IPS-15b (cell line): ENCODE data around the gene LYSMD2.
A peak's percentile ranks its signal among the peaks of the same experiment; 100 is the strongest.

Source experiments
- H3K27me3 ChIP-seq: one replicate; pipeline ENCODE4 v1.6.1; 2013; ENCODE audit warnings: low read length; ENCODE audit not compliant: control insufficient read depth, insufficient read depth
- H3K36me3 ChIP-seq: one replicate; pipeline ENCODE4 v1.6.1; 2013; ENCODE audit warnings: low read length; ENCODE audit not compliant: control insufficient read depth, insufficient read depth
- H3K4me1 ChIP-seq: one replicate; pipeline ENCODE4 v1.6.1; 2013; ENCODE audit warnings: mild to moderate bottlenecking, low read length; ENCODE audit not compliant: control insufficient read depth, insufficient read depth
- H3K4me3 ChIP-seq: one replicate; pipeline ENCODE4 v1.5.1; 2013; ENCODE audit warnings: low read depth, low read length
- H3K9ac ChIP-seq: one replicate; pipeline ENCODE4 v1.6.1; 2013; ENCODE audit warnings: low read depth, mild to moderate bottlenecking, low read length
- H3K9me3 ChIP-seq: one replicate; pipeline ENCODE4 v1.6.1; 2013; ENCODE audit warnings: mild to moderate bottlenecking, low read length; ENCODE audit not compliant: control insufficient read depth, insufficient read depth

Gene LYSMD2

DNA sequence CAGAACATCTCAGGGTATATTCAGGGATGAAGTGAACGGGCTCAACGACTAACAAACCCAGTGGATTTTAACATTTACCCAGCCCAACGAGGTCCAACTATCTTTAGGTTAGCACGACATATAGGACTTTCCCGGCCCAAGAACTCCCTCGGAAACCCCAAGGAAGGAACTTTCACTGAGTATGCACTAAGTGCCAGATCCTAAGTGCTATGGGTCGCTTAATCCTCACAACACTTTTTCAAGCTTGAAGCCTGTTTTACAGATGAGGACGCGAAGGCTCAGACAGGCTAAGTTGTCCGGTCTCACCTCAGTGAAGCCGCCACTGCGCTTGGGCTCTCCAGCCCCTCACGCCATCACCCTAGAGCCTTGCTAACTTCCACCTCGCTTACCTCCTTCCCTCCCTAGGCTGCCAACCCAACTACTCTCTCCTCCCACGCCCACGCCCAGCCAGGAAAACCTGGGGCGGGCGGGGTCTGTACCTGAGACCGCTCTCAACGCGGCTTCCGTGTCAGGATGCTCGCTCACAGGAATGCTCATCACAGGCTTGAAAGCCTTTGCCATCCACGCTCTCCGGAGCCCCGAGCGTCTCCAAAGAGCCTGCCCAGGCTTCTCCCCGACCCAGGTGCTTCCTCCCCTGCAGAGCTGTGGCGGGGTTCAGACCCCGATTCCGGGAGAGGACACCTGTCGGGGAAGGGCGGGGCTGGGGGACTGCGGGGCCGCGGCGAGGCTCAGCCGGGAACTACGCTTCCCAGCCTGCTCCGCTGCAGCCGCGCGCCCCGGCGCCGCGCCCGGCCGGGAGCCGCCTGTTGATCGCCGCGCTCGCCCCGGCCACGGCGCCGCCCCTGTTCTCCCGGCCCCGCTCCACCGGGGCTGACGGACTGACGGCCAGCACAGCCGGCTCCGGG, 13.6 kb upstream of the LYSMD2 start, which contains the start of gene TMOD2:
TMOD2 (plus strand) TSS at position 806 of the 905 bp plus-strand sequence. CDS start 14,845 bp downstream, outside the sequence.
- Histone ChIP-seq H3K36me3 (no peaks in the 10 kb centered on the region), H3K9ac (peak within 1 kb of the TSS; percentile 14), H3K27me3 (peaks cover 46% of the 10 kb centered on the region), H3K4me1 (peaks cover 3% of the 10 kb centered on the region), H3K9me3 (no peaks in the 10 kb centered on the region), H3K4me3 (peak within 1 kb of the TSS; percentile 89)

DNA sequence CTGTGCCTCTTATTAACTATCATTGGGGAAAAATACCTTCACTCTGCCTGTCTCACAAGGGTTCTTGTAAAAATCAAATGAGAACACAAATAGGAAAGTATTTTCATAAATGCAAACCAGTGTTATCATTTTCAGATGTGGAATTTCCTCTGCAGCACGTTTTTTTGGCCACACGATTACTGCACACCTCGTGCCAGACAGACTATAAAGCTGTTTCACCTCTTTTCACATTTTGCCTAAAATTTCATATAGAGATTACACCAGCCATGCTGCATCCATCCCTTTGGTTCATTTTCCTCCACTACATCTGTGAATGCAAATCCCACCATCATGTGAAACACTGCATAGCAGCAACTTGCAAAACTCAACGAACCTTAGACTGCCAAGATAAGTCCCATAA, 12.7 kb upstream of the LYSMD2 start:
- Histone ChIP-seq H3K4me1 (peaks cover 3% of the 10 kb centered on the region), H3K4me3 (no peak overlapping the region), H3K27me3 (peaks cover 46% of the 10 kb centered on the region), H3K9me3 (no peaks in the 10 kb centered on the region), H3K9ac (no peak overlapping the region), H3K36me3 (no peaks in the 10 kb centered on the region)

- Histone ChIP-seq H3K27me3 (peaks cover 46% of the 10 kb centered on the region), H3K4me1 (peaks cover 3% of the 10 kb centered on the region), H3K4me3 (no peak overlapping the region), H3K9me3 (no peaks in the 10 kb centered on the region), H3K9ac (no peak overlapping the region), H3K36me3 (no peaks in the 10 kb centered on the region)
Observed at GRCh38 chr15:51749307-51749706, 11.9 kb upstream of the LYSMD2 start.

DNA sequence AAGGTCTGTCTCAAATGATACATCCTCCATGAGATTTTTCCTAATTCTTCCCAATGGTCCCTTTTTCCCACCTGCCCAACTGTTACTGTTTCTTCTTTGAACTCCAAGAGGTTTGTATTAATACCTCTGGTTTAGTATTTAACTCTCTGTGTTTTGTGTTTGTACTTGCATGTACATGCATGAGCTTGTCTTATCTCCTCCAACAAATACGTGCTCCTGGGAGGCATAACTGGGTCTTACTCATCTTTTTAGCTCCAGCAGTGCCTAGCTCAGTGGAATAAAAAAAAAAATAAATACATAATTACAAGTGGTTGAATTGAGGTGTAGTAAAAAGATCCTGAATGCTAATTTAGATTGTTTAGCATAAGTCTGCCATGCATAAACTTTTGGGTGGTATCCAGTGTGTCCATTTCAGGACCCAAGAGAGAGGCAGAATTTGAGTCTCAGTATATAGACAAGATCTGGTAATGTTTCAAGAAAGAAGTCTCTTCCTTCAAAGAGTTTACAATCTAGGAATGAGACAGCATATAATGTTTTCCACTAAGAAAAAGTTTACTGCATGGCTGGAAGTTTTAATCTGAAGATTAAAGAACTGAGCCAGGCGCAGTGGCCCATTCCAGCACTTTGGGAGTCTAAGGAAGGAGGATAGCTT, 1.7 kb upstream of the LYSMD2 start:
- peaks cover 35% of the 10 kb centered on the region for H3K27me3 ChIP-seq

DNA sequence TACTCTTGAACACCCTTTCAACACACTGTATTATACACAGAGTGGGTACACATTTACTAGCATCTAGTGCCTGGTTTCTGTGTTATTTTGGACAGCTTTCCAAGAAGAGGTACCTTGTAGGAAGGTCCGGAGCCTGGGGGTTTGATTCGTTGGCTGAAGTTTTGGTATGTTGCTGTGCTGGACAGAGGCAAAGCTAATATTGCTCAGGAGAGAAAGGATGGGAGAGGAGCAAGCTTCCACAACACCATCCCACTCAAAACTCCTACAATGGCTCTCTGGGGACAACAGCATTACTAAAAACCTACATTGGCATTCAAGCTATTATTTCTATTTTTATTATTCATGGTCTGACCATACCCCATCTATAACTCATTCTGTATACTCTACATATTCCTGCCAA, 1.1 kb upstream of the LYSMD2 start:
- no peak overlapping the region for H3K9ac ChIP-seq
- no peaks in the 10 kb centered on the region for H3K9me3 ChIP-seq
- no peaks in the 10 kb centered on the region for H3K36me3 ChIP-seq
- H3K27me3 ChIP-seq: peaks cover 35% of the 10 kb centered on the region
- peaks cover 6% of the 10 kb centered on the region for H3K4me1 ChIP-seq
- peak overlapping the region; percentile 60 for H3K4me3 ChIP-seq

More for the DNA sequence above, 1.7 kb upstream of the LYSMD2 start:
- H3K36me3 ChIP-seq: no peaks in the 10 kb centered on the region
- H3K4me3 ChIP-seq: no peak overlapping the region
- H3K9ac ChIP-seq: no peak overlapping the region
- no peaks in the 10 kb centered on the region for H3K9me3 ChIP-seq
- peaks cover 6% of the 10 kb centered on the region for H3K4me1 ChIP-seq

GRCh38 chr15:51736751-51737521, 519 bp downstream of the LYSMD2 start:
- Histone ChIP-seq H3K4me1 (peaks cover 8% of the 10 kb centered on the region), H3K4me3 (peak overlapping the region; percentile 60)

GRCh38 chr15:51736069-51736468, 1.4 kb downstream of the LYSMD2 start:
- no peak overlapping the region for H3K4me3 ChIP-seq
- peaks cover 12% of the 10 kb centered on the region for H3K4me1 ChIP-seq
- H3K9ac ChIP-seq: no peak overlapping the region
- no peaks in the 10 kb centered on the region for H3K36me3 ChIP-seq
- H3K9me3 ChIP-seq: no peaks in the 10 kb centered on the region
- H3K27me3 ChIP-seq: peaks cover 35% of the 10 kb centered on the region

More at GRCh38 chr15:51736751-51737521, 519 bp downstream of the LYSMD2 start:
- Histone ChIP-seq H3K9ac (no peak overlapping the region), H3K27me3 (peaks cover 35% of the 10 kb centered on the region), H3K36me3 (no peaks in the 10 kb centered on the region), H3K9me3 (no peaks in the 10 kb centered on the region)

DNA sequence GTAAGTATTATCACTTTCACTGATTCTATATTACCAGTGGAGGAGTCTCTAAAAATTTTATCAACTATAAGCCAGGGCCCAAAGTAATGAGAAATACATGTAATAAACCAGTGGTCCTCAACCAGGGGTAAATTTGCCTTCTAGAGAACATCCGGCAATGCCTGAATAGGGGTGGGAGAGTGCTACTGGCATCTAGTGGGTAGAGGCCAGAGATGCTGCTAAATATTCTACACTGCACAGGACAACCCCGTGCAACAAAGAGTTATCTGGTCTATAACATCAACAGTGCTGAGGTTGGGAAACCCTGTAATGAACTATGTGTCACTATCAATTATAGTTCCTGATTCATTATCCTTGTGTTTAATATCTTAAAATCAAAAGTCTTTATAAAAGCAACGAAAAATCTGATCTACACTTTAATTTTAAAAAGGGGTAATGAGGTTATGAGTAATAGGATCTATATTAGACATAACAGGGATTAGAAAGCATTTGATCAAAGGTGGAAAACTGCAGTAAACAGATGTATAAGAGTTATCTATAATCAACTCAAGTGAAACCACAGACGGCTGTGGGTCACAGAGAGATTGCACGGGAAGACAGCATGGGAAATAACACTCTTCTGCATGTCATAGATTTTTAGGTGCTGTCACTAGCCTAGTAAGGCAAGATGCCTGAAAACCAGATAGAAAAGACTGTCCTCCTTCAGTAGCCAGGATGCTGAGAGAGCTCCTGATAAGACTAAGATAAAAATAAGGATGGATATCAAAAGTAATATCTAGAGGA, 2.0 kb downstream of the LYSMD2 start:
- H3K4me3 ChIP-seq: no peak overlapping the region
- H3K27me3 ChIP-seq: peaks cover 35% of the 10 kb centered on the region
- no peaks in the 10 kb centered on the region for H3K9me3 ChIP-seq
- H3K36me3 ChIP-seq: no peaks in the 10 kb centered on the region
- peaks cover 12% of the 10 kb centered on the region for H3K4me1 ChIP-seq
- H3K9ac ChIP-seq: no peak overlapping the region

- peaks cover 15% of the 10 kb centered on the region for H3K27me3 ChIP-seq
- no peaks in the 10 kb centered on the region for H3K9me3 ChIP-seq
- H3K4me3 ChIP-seq: no peak overlapping the region
- no peak overlapping the region for H3K9ac ChIP-seq
- peaks cover 9% of the 10 kb centered on the region for H3K4me1 ChIP-seq
- H3K36me3 ChIP-seq: no peaks in the 10 kb centered on the region
Observed at GRCh38 chr15:51732646-51733045, 4.8 kb downstream of the LYSMD2 start.

DNA sequence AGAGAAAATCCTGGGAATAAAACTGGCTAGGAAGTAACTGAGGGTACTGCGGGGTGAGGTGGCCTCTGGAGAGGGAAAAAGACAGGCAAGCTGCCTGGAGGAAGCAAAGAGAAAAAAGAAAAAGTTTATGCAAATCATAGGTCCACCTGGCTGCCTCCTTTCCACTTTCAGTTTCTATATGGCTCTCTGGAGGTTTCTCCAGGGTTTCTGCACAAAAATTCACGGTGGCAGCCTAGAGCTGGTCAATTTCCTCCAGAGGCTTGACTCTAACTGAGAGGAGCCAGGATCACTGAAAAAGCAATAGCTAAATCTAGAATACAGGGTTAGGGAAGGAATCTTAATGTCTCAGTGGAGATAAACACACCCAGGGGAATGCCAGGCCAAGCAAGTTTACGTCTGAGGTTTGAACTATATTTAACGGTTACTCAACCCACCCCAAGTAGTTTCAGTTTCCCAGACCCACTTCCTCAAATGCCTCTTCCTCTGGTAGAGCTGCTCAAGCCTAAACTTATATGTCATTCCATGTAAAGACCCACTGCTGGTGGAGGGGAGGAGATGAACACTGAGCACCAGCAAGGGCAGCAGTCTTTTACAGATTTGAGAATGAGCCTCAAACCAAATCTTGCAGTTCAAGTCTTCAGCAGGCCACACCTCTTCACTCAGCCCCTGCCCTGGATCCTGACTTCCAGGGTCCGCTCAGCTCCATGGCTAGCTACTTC, 5.7 kb downstream of the LYSMD2 start:
- Histone ChIP-seq H3K4me1 (peaks cover 11% of the 10 kb centered on the region), H3K27me3 (peaks cover 13% of the 10 kb centered on the region), H3K36me3 (no peaks in the 10 kb centered on the region), H3K9ac (no peak overlapping the region), H3K4me3 (no peak overlapping the region), H3K9me3 (no peaks in the 10 kb centered on the region)
